GM19025 (cell line): Measurements from ENCODE around the gene ARFGEF2.
"Not testable (repeated sequence)": the region's sequence is repeated elsewhere in the genome, so short reads cannot be mapped to it uniquely, and the experiment has no call there.

Experiments used
- ATAC-seq: cut with Tn5 transposase; IDR thresholded peaks from one replicate; pipeline ENCODE4 v1.9.1; 2021; ENCODE audit warnings: mild to moderate bottlenecking, low read depth, moderate library complexity; ENCODE audit not compliant: unreplicated experiment

Gene ARFGEF2

GRCh38 chr20:48949304-48950170 lies 28.0 kb downstream of the ARFGEF2 start:
- ATAC-seq: no peak

- no peak for ATAC-seq
Observed at GRCh38 chr20:48951041-48951440, 29.5 kb downstream of the ARFGEF2 start.

GRCh38 chr20:48951646-48952045 lies 30.1 kb downstream of the ARFGEF2 start:
- no peak for ATAC-seq

GRCh38 chr20:48952656-48953055 lies 31.1 kb downstream of the ARFGEF2 start:
- no peak for ATAC-seq

- ATAC-seq: no peak
Observed at GRCh38 chr20:48953653-48954052, 32.1 kb downstream of the ARFGEF2 start.

GRCh38 chr20:48956052-48956451 lies 34.5 kb downstream of the ARFGEF2 start:
- no peak for ATAC-seq

GRCh38 chr20:48957053-48957481 lies 35.6 kb downstream of the ARFGEF2 start:
- ATAC-seq: no peak

- ATAC-seq: no peak
Observed at GRCh38 chr20:48957533-48957932, 36.0 kb downstream of the ARFGEF2 start.

- ATAC-seq: no peak
Observed at GRCh38 chr20:48958743-48959142, 37.2 kb downstream of the ARFGEF2 start.

GRCh38 chr20:48959899-48960550 lies 38.5 kb downstream of the ARFGEF2 start:
- no peak for ATAC-seq

- ATAC-seq: no peak
Observed at GRCh38 chr20:48962421-48962820, 40.9 kb downstream of the ARFGEF2 start.

- no peak for ATAC-seq
Observed at GRCh38 chr20:48962976-48963771, 41.7 kb downstream of the ARFGEF2 start.

GRCh38 chr20:48965189-48965910 lies 43.8 kb downstream of the ARFGEF2 start:
- no peak for ATAC-seq

GRCh38 chr20:48970681-48971365 lies 49.3 kb downstream of the ARFGEF2 start:
- ATAC-seq: no peak

GRCh38 chr20:48971956-48972355 lies 50.4 kb downstream of the ARFGEF2 start:
- ATAC-seq: no peak

- no peak for ATAC-seq
Observed at GRCh38 chr20:48972816-48973215, 51.3 kb downstream of the ARFGEF2 start.

GRCh38 chr20:48975955-48976354 lies 54.4 kb downstream of the ARFGEF2 start:
- ATAC-seq: no peak

- not testable (repeated sequence) for ATAC-seq
Observed at GRCh38 chr20:48979980-48980379, 58.5 kb downstream of the ARFGEF2 start.

- no peak for ATAC-seq
Observed at GRCh38 chr20:48983423-48984400, 62.2 kb downstream of the ARFGEF2 start.
